Colonic mucosa (tissue), 4 donors: ENCODE results near the gene ZDHHC4. TPM values are rescaled to one million over a fixed set of nuclear protein-coding genes. Genes with fewer than 3 reads are reported as not detected.

Source experiments
- DNase-seq: peaks from one replicate; pipeline ENCODE4 v3.0.0-alpha.2; 2020
- H3K27ac ChIP-seq: fragments of 200-600 bp; one replicate; pipeline ENCODE4 v1.8.0; 2021
- H3K27me3 ChIP-seq: fragments of 200-600 bp; one replicate; pipeline ENCODE4 v1.8.0; 2021
- H3K36me3 ChIP-seq: fragments of 200-600 bp; one replicate; pipeline ENCODE4 v1.8.0; 2021
- H3K4me1 ChIP-seq: fragments of 200-600 bp; one replicate; pipeline ENCODE4 v1.8.0; 2021; ENCODE audit warnings: mild to moderate bottlenecking
- H3K4me3 ChIP-seq: fragments of 200-600 bp; one replicate; pipeline ENCODE4 v1.8.0; 2021
- H3K9ac ChIP-seq, 2 donors: one replicate each; pipeline ENCODE4 v1.7.0; 2013; ENCODE audit warnings: control low read depth in 2 of 2, low read depth in 2 of 2, low read length in 2 of 2
- H3K9me3 ChIP-seq: fragments of 200-600 bp; one replicate; pipeline ENCODE4 v1.8.0; 2021
- intact Hi-C: fragments of 100-400 bp; cut with DNase I; formaldehyde crosslinking; loops from one replicate; pipeline ENCODE4 v1.14.1; 2022
- total RNA-seq, 2 donors: library from RNA; stranded (reverse); fragmentation: NEBNext Ultra II Directional in 1 of 2; extraction: Animal tissue kit (Norgen Biotek cat#: 25700) in 1 of 2; gene quantifications; one replicate each; pipeline ENCODE4 v1.2.1, GENCODE V29; 2021
- TF ChIP-seq, protein P1 (sequence below): fragments of 200-600 bp; IDR thresholded peaks from one replicate; pipeline ENCODE4 v1.8.0; 2022; ENCODE audit warnings: antibody characterized with exemption, mild to moderate bottlenecking
- donor health status: healthy.
- donor health status: DM: no; HTN: no; CAD: no.
- donor health status: DM: no; HTN: no; CAD: no.

ZDHHC4 gene
- total RNA-seq, 2 donors from 2014 or later = 34.8 to 40.1 TPM

GRCh38 chr7:6636741-6637543, 59.7 kb downstream of the ZDHHC4 start, which contains the start of gene ZNF316:
TSS of gene ZNF316 (plus strand) at chr7:6637318. CDS start at chr7:6642410, 5,092 bp downstream.
- TF ChIP-seq, protein P1, sequence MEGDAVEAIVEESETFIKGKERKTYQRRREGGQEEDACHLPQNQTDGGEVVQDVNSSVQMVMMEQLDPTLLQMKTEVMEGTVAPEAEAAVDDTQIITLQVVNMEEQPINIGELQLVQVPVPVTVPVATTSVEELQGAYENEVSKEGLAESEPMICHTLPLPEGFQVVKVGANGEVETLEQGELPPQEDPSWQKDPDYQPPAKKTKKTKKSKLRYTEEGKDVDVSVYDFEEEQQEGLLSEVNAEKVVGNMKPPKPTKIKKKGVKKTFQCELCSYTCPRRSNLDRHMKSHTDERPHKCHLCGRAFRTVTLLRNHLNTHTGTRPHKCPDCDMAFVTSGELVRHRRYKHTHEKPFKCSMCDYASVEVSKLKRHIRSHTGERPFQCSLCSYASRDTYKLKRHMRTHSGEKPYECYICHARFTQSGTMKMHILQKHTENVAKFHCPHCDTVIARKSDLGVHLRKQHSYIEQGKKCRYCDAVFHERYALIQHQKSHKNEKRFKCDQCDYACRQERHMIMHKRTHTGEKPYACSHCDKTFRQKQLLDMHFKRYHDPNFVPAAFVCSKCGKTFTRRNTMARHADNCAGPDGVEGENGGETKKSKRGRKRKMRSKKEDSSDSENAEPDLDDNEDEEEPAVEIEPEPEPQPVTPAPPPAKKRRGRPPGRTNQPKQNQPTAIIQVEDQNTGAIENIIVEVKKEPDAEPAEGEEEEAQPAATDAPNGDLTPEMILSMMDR = no peak
- H3K9ac ChIP-seq = peak within 1 kb of the TSS; percentile 70 to 97
- intact Hi-C loops = no loop called here
- H3K36me3 ChIP-seq = no peaks in the 10 kb centered on the region
- DNase-seq = peak; percentile 59
- H3K4me1 ChIP-seq = no peaks in the 10 kb centered on the region
- H3K27ac ChIP-seq = peak within 1 kb of the TSS; percentile 37
- H3K27me3 ChIP-seq = no peaks in the 10 kb centered on the region
- H3K4me3 ChIP-seq = peak within 1 kb of the TSS; percentile 84
- H3K9me3 ChIP-seq = no peaks in the 10 kb centered on the region

DNA sequence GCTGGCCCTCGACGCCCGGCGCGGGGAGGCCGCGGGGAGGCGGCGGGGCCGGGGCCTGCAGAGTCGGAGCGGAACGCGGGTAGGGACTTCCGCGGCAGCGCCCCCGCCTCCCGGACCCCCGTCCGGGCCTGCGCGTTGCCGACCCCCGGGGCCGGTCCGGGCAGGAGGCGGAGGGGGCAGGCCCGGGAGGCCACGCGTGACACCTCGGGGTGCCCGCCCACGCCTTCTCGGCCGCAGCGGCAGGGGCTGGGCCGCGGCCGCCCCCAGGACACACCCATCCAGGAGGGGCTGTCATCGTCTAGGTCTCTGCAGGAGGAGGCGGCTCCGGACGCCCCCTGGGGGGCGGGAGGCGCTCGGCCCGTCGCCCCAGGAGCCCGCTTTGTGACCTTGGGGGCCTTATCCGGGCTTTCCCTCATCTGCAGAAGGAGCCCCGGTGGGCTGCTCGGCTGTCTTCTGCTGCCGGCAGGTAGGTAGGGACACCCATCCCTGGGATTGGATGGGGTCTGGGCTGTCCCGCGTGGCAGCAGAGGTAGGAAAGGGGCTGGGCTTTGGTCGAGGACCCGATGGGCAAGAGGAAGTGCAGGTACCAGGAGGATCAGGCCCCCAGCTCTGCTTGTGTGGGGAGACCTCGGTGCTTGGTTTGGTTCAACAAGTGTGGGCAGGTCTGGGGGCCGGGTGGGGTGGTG, 60.4 kb downstream of the ZDHHC4 start:
- Histone ChIP-seq H3K27ac (peak overlapping the region; percentile 22), H3K4me1 (no peaks in the 10 kb centered on the region), H3K36me3 (no peaks in the 10 kb centered on the region), H3K9me3 (no peaks in the 10 kb centered on the region), H3K9ac (peak overlapping the region; percentile 70 to 91), H3K4me3 (peak overlapping the region; percentile 84), H3K27me3 (no peaks in the 10 kb centered on the region)
- peak; percentile 35 for DNase-seq
- intact Hi-C loops = no loop called here
- TF ChIP-seq, protein P1 = no peak

Other genes with a start within 250 kb of the ZDHHC4 start
- gene FAM220A, start 228.5 kb upstream of the ZDHHC4 start, total RNA-seq = 10 to 100 TPM in 1 of 2 donors, 1 to 10 TPM in 1; 9.3 to 15.7 TPM
- 100 to 1,000 TPM; 384 to 417 TPM for gene RAC1, start 202.9 kb upstream of the ZDHHC4 start, total RNA-seq
- gene DAGLB, start 129.5 kb upstream of the ZDHHC4 start, total RNA-seq = 10 to 100 TPM; 15.6 to 26.5 TPM
- 100 to 1,000 TPM; 228 to 278 TPM for gene KDELR2, start 93.3 kb upstream of the ZDHHC4 start, total RNA-seq
- under 1 TPM; 0.37 to 0.45 TPM for gene GRID2IP, start 26.0 kb upstream of the ZDHHC4 start, total RNA-seq
- gene INTS15, start 12.6 kb downstream of the ZDHHC4 start, total RNA-seq = 10 to 100 TPM; 16.9 to 26.8 TPM
- gene ZNF853, start 38.2 kb downstream of the ZDHHC4 start, total RNA-seq = 1 to 10 TPM in 1 of 2 donors, under 1 TPM in 1; 0.91 to 2.2 TPM
- gene ZNF316, start 59.9 kb downstream of the ZDHHC4 start, total RNA-seq = 10 to 100 TPM; 16.1 to 23.9 TPM
- 10 to 100 TPM; 20.9 to 22.0 TPM for gene ZNF12, start 129.5 kb downstream of the ZDHHC4 start, total RNA-seq
- under 1 TPM in 1 of 2 donors, not detected in 1; 0.42 TPM for gene RSPH10B2, start 176.6 kb downstream of the ZDHHC4 start, total RNA-seq
- gene CCZ1B, start 248.8 kb downstream of the ZDHHC4 start, total RNA-seq = 10 to 100 TPM; 50.1 to 52.6 TPM